HG02678 (cell line): Measurements from ENCODE around the gene P2RX2.

Experiments used
- ATAC-seq: cut with Tn5 transposase; IDR thresholded peaks from one replicate; pipeline ENCODE4 v1.9.1; 2021; ENCODE audit warnings: mild to moderate bottlenecking, moderate library complexity; ENCODE audit not compliant: unreplicated experiment

P2RX2 gene

DNA sequence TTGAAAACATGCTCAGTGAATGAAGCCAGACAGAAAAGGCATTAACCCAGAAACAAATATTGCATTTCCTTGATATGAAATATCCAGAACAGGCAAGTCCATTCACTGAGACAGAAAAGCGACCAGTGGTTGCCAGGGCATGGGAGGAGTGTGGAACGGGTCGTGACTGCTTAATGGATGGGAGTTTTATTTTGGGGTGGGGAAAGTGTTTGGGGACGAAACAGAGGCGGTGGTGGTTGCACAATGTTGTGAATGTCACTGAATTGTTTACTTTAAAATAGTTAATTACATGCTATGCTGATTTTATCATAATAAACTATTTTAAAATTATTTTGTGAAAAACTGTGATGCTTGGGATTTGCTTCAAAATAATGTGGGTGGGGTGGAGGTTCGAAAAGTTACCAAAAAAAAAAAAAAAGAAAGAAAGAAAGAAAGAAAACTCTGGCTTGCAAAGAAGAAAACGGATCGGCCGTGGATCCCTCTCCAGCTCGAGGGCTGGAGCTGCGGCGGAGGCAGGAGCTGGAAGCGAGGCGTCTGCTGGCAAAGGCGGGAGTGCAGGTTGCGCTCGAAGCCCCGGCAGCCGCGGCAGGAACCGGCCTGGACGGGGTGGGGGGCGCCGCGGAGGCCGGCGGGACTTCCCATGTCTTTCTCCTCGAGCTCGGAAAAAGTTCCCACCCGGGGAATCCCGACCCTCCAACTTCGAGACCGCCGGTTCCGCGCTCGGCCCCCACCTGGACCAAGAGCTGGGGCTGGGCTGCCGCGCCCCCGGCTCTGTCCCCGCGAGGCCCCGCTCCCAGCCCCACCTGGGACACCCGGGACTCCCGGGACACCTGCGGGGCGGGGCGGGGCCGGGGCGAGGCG is 524 bp upstream of the P2RX2 start:
- no peak for ATAC-seq

DNA sequence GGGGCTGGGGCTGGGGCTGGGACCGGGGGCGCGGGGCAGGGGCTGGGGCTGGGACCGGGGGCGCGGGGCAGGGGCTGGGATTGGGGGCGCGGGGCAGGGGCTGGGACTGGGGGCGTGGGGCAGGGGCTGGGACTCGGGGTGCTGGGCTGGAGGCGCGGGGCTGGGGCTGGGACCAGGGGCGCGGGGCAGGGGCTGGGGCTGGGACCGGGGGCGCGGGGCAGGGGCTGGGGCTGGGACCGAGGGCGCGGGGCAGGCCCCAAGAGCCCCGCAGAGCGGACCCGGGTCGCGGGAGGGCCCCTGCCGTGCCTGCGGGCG is 452 bp downstream of the P2RX2 start:
- ATAC-seq, result no peak

DNA sequence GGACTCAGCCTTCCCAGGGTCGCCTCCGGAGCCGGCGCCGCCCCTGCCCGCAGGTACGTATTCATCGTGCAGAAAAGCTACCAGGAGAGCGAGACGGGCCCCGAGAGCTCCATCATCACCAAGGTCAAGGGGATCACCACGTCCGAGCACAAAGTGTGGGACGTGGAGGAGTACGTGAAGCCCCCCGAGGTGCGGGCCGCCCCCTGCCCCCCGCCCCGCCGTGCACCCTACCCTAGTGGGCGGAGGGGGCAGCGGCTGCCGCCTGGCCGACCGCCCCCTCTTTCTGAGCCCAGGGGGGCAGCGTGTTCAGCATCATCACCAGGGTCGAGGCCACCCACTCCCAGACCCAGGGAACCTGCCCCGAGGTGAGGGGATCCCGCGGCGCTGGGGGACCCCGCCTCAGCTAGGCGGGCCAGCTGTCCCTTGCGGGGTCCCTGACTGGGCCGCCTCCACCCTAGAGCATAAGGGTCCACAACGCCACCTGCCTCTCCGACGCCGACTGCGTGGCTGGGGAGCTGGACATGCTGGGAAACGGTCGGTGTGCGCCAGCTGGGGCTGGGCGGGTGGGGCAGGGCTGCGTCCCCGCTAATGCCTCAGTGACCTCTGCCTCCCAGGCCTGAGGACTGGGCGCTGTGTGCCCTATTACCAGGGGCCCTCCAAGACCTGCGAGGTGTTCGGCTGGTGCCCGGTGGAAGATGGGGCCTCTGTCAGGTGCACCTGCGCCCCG is 973 bp downstream of the P2RX2 start:
- no peak for ATAC-seq

DNA sequence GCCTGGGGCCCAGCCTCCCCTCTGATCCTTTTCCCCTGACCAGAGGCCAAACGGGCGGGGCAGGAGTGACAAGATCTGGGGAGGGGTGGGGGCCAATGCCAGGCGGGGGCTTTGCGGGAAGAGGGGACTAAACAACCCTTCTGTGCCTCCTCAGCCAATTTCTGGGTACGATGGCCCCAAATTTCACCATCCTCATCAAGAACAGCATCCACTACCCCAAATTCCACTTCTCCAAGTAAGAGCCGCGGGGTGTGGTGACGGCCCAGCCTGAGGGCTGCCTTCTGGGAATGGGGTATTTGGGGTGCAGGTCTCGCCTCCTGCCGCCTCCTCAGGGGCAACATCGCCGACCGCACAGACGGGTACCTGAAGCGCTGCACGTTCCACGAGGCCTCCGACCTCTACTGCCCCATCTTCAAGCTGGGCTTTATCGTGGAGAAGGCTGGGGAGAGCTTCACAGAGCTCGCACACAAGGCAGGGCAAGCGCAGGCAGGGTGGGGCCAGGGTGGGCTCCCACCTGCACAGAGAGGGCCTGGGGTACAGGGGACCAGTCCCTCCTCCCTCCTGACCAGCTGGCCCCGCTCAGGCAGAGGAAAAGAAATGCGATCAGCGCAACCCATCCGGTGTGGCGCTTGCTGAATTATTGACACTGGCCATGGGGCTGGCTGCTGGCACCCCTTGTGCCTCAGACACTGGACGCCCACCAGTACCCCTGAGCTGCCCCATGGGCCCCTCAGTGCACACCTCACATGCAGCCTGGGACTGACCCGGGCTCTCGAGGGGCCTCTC is 1.7 kb downstream of the P2RX2 start:
- ATAC-seq, result no peak

DNA sequence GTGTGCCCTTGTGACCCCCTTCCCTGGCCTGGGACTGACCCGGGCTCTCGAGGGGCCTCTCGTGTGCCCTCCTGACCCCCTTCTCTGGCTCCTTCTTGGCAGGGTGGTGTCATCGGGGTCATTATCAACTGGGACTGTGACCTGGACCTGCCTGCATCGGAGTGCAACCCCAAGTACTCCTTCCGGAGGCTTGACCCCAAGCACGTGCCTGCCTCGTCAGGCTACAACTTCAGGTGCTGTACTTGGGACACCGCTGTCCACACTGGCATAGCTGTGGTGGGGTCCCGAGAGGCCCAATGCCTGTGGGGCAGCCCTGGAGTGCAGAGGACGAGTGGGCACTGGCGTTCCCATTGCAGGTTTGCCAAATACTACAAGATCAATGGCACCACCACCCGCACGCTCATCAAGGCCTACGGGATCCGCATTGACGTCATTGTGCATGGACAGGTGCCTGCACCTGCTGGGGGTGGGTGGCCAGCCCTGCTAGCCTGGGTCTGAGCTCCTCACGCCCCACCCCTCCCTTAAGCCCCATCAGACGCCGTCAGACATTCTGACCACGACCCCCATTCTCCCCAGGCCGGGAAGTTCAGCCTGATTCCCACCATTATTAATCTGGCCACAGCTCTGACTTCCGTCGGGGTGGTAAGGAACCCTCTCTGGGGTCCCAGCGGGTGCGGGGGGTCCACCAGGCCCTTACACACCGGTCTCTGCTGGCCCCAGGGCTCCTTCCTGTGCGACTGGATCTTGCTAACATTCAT is 2.5 kb downstream of the P2RX2 start:
- no peak for ATAC-seq

DNA sequence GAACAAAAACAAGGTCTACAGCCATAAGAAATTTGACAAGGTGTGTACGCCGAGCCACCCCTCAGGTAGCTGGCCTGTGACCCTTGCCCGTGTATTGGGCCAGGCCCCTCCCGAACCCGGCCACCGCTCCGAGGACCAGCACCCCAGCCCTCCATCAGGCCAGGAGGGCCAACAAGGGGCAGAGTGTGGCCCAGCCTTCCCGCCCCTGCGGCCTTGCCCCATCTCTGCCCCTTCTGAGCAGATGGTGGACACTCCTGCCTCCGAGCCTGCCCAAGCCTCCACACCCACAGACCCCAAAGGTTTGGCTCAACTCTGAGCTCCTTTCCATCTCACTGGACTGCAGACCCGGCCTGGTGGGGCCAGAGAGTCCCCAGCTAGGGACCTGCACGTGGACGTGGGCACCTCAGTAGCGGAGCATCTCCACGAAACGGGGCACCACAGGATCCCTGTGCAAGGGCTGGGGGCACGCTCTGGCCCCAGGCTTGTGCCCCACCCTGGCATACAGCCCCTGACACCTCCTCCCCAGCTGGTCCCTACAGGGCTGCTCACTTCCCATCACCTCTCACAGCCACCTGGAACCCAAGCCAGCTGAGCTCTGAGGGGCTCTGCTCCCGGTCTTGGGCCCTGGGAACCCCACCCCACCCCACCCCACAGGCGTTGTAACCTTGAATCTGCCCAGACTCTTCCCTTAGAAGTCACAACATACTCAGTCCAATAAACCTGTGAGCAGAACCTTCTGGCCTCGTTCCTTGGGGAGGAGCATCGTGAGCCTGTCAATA is 3.3 kb downstream of the P2RX2 start:
- no peak for ATAC-seq

DNA sequence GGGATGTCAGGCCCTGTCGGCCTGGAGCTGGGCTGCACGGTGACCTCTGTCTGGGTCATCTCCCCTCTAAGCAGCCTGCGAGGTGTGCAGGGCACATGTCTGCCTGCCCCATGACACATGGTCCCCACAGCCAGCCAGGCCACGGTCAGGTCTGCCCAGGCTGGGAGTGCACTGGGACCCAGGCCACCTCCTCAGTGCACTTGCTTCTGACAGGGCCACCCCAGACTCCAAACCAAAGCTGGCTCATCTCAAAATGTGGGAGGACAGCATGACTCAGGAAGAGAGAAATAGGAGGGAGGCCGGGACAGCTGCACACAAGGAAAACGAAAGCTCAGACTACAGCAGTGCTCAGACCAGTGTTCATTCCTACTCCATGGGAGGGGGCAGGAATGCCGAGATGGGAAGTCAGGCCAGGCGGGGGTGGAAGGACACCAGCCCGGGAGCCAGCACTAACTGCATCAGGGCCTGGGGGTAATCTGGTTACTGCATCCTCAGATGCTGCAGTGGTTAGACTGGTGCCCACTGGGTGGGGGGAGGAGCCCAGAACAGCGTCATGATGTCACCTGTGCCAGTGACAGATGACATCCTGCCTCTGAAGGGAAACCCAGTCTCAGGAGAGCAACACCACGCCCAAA is 4.0 kb downstream of the P2RX2 start:
- no peak for ATAC-seq

DNA sequence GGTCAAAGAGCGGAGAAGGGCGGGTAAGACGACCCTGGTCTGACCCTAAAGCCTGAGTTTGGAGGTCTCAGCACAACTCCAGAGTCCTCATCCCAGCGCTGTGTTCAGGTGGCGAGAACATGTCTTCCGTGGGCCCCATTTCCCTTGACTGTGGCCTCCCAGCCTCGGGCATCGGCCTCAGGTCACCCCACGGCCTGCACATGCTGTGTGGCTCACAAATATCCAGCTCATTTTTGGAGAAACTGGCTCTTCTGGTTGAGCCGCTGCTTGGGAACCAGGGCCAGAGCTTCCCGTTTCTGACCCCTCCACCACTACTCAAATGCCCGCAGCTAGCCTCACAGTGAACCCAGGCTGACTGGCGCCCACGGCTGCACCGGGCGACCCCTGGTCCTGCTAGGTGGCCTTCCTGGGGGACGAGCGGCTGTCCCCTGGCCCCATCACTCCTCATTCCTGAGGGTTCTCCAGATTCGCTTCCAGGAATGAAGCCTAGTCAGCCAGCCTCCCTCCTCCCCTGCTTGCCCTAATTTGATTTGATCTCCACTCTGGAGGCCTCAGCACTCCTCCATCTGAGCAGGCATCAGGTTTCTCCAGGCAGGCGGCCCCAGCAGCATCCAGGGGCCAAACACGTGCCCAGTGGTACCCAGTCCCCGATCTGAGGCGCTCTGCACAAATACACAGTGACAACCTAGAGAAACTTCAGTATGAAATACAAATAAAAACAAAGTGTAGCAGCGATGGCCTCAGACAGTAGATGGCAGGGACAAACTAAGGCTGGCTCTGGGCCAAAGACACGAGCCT is 4.7 kb downstream of the P2RX2 start:
- ATAC-seq, result no peak

DNA sequence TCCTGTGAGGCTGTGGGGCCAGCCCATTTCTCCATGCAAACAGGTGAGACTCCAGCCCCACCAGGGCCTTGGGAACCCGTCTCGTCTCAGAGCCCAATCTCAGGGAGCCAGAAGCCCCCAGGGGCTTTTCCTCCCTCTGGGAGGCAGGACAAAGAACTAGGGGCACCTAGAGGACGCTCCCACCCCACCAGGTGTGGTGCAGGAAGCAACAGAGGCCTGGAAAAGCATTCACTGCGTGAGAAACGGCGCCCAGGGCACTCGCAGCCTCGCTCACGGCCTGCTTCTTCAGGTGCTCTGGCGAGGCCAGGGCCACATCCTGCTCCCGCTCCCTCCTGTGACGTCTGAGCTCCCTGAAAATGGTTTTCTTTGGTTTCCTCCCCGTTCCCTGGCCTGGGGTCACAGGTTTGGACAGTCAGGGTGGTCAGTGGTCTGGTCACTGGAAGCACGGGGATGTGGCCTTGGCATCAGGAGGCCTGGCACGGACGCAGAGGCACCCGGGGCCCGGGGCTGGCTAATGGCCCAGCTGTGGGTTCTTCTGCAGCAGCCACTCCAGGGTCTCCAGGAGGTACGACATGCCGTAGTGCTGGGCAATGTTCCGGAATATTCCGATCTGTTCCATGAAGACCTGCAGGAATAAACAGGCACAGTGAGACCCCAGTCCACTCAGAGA is 5.7 kb downstream of the P2RX2 start:
- no peak for ATAC-seq

DNA sequence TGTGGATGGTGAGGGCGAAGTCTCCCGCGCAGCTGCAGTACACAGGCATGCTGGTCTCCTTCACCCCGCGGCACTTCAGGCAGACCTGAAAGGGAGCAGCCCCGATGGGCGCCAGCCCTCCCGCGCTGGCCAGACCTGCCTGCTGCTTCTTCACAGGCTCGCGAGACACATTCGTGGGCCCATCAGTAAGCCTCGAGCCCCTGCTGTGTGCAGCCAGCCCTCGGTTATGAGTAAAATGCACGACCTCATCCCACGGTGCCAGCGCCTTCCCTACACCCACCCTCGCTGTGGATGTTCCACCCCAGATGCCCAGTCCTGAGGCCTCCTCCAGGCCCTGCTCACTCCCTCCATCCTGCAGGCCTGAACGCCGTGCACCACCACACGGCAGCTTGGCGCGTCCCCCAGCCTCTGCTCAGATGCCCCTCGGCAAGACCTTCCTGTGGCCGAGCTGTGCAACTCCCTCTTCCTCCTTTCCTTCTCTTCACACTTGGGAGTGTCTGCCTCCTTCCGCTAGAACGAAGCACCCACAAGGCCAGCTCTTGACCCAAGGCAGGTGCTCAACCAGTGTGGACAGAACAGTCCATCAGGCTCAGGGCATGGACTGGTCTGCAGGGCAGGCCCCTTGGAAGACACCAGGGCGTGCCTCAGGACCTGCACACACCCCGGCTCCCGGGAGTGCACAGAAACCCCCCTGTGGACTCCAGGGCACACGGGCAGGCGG is 6.5 kb downstream of the P2RX2 start:
- ATAC-seq, result no peak

DNA sequence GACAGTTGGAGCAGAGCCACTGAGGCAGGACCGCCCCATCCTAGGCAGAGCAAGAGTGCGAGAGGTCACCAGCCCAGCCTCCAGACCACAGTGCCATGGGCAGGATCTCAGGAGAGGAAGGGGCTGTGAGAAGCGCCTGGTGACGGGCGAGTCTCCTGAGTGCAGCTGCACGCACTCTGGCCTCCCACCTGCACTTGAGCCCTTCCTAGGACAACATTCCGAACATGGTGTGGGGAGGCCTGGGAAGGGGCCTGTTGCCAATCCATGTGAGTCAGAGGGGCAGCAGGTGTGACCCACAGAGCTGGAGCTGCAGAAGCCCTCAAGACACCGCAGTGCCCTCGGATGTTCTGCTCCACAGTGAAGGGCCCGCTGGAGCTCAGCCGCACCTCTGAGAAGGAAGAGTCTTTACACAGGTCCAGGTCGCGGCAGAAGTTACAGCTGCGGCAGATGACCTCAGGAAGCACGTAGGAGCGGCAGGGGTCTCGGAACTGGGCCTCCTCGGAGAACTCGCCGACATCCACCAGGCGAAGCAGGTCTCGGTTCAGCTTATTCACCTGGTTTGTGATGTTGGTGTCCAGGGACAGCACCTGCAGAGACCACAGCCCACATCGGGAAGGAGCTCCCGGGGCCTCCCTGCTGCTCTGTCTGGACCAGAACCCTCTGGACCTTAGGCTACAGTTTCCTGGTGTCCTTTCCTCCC is 7.3 kb downstream of the P2RX2 start:
- ATAC-seq, result no peak

DNA sequence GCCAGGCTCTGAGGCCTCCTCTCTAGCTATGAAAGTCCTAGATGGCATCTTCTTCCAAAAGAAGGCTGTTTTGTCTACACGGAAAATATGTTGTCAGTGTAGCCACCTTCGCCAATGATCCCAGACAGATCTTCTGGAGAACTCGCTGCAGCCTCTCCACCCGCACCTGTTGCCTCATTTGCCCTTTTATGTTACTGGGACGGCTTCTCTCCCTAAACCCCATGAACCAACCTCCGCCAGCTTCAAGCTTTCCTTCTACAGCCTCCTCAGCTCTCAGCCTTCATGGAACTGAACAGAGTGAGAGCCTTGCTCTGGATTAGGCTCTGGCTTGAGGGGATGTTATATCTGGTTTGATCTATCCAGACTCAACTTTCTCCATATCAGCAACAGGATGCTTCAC is 10.8 kb downstream of the P2RX2 start:
- no peak for ATAC-seq

DNA sequence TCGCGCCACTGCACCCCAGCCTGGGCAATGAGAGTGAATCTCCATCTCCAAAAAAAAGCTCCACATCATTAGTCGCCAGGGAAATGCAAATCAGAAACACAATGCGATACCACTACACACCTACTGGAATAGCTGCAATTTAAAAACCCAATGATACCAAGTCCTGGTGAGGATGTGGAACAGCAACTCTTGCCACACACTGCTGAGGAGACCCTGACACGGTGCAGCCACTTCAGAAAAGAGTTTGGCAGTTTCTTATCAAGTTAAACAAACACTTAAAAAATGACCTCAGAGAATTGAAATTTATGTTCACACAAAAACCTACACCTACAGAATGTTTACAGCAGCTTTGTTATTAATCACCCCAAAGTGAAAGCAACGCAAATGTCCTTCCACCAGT is 12.1 kb downstream of the P2RX2 start:
- ATAC-seq, result no peak

DNA sequence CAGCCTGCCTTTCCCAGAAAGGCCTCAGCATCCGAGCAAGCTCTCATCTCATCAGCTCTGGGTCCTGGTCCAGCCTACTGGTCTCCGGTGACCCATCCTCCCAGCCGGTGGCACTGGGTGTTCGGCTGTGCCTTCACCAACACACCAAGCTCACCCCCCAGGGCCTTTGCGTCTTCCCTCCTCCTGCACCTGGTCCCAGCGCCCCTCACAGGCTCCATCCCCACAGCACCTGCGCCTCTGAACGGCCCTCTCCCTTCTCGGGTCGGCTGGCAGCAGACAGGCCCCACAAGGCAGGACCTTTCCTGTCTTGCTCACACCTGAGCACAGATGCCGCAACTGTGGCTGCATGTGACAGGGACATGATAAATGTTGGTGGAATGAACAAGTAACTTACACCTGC is 13.1 kb downstream of the P2RX2 start:
- no peak for ATAC-seq

DNA sequence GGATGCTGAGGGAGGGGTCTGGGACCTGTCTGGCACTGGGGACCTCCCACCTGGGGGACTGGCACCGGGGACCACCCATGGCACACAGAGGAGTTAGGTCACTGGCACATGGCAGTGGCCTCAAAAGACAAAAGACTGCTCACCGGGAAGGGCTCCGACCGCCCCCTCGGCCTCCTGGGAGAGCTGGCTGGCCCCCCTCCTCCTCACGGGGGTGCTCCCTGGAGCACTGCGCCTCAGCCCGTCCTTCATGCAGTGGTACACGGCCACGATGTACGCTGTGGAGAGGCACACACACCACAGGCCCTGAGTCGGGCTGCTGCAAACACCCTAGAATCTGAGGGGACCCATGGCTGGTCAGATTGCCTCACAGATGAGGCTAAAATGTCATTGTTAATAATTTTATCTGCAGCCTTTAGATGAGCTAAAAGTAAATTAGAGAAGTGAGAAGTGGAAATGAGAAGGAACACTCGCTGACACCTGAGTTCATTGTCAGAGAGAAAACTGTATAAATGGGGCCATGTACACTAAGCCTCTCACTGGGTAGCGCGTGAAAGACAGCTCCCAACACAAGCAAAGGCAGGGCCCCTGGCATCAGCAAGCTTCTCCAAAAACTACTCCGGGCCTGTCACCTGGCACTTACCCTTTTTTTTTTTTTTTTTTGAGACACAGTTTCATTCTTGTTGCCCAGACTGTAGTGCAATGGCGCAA is 14.1 kb downstream of the P2RX2 start:
- ATAC-seq, result no peak

DNA sequence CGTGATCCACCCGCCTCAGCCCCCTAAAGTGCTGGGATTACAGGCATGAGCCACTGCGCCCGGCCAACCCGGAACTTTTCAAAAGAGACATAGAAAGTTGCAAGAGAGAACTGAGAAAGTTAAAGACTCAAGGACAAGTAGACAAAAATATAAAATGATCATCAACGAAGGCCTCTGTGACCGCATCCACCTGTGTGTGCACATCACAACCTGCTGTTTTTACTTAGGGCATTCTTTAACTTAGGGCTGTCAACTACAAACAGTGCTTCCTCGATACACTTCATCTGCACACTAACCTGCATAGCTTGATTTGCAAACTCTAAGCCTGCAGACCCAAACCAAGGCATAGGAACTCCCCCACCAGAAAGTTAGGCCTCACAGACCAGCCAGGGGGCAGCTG is 14.8 kb downstream of the P2RX2 start:
- ATAC-seq, result no peak

DNA sequence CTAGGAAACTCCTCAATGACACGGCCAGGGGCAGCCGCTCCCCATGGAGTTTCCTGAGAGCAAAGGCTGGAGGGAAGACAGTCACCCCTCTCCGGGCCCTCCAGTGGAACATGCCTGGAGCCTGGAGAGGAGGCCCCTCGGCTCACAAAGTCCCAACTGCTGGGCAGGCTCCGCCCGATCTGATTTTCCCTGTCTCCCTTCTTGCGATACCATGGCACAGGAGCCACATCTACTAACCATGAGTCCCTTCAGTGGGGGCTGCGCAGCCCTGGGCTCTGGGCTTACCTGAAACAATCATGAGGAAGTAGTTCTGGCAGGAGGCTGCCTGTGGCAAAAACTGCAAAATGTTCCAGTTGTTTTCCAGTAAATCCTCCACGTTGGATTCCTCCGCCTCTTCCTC is 15.3 kb downstream of the P2RX2 start:
- ATAC-seq, result no peak
